Bronchial epithelial cell (primary cell): ENCODE data around the gene BTBD18. TPM values are rescaled to one million over a fixed set of nuclear protein-coding genes. Genes with fewer than 3 reads are reported as not detected.
A peak's percentile ranks its signal among the peaks of the same experiment; 100 is the strongest.
"Not testable (repeated sequence)": the region's sequence is repeated elsewhere in the genome, so short reads cannot be mapped to it uniquely, and the experiment has no call there.

Experiments used
- DNase-seq: peaks from one replicate; pipeline ENCODE4 v3.0.0-alpha.2; 2010; ENCODE audit warnings: low read depth
- FAIRE-seq: peaks from 2 replicates; lab custom pipeline; 2011; peaks lifted over from hg19 to GRCh38; lab: Jason Lieb, UNC
- H3K27me3 ChIP-seq: 2 replicates; pipeline ENCODE4 v1.5.1; 2011; ENCODE audit warnings: low read length; ENCODE audit not compliant: control insufficient read depth, insufficient read depth
- H3K36me3 ChIP-seq: 2 replicates; pipeline ENCODE4 v1.5.1; 2011; ENCODE audit warnings: low read length; ENCODE audit not compliant: control insufficient read depth, insufficient read depth
- H3K4me3 ChIP-seq: 2 replicates; pipeline ENCODE4 v1.5.1; 2011; ENCODE audit warnings: mild to moderate bottlenecking, low read depth, low read length, control low read depth
- total RNA-seq: library from RNA; depleted of rRNA; stranded (reverse); fragments of >200 nt; gene quantifications from 2 replicates; pipeline ENCODE4 v1.2.1, GENCODE V29; 2014
- TF ChIP-seq, protein P1 (sequence below): IDR thresholded peaks from 2 replicates; pipeline ENCODE4 v1.5.1; 2011; ENCODE audit warnings: mild to moderate bottlenecking, moderate library complexity, low read length, control low read depth, inconsistent platforms; ENCODE audit not compliant: insufficient read depth, severe bottlenecking

BTBD18 gene
- total RNA-seq, 1 donor from 2014 or later, result not detected

DNA sequence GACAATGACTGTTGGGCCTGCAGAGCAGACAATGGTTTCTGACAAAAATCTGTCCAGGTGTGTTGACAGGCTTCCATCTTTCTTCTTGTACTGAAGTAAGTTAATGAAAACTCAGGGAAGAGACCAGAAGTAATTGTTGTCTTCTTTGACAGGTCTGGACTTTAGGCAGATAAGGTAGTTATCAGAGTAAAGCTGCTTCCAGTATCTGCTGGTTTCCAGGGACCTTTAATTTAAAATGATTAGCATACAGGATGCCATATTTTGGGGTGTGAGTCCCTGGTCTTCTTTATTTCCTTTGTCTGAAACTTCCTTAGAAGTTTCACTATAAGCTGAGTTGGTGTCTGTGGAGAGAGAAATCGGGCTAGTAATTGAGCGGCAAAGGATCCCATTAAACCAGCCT, 37.8 kb downstream of the BTBD18 start:
- peak overlapping the region; percentile 61 for H3K4me3 ChIP-seq
- FAIRE-seq, result no peak

DNA sequence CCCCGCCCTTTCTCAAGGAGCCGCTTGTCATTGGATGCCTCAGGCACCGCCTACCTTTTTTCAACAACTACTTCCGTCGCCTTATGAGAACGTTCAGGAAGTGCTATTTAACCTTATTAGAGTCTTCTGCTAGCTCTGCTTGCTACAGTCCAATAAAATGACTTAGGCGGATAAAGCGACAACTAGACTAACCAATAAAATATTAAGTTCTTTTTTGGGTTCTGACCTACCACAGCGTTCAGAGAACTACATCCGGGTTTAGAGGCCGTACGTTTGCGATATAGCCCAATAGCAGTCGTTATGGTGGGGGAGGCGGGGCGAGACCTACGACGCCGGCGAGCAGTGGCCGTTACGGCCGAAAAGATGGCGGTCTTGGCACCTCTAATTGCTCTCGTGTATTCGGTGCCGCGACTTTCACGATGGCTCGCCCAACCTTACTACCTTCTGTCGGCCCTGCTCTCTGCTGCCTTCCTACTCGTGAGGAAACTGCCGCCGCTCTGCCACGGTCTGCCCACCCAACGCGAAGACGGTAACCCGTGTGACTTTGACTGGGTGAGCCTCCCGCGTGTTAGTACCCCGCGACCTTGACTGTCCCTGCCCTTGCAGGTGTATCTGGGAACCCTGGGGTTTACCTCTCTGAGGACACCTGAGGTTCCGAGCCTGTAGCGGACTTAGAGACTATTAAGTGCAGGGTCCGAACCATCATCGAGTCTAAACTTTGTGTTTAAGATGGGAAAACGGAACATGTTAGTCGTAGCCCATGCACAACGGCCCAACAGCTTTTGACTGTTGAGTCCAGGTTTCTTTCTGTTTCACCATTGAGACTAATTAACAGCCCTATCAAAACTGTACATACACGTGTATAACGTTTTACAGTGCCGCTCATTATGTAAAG, 39.1 kb downstream of the BTBD18 start, which contains the start of gene TMX2:
TMX2 (plus strand) TSS at position 338 of the 895 bp plus-strand sequence; CDS start at position 364, 26 bp downstream.
- DNase-seq (peak; percentile 99), FAIRE-seq (no peak)
- TF ChIP-seq, protein P1, sequence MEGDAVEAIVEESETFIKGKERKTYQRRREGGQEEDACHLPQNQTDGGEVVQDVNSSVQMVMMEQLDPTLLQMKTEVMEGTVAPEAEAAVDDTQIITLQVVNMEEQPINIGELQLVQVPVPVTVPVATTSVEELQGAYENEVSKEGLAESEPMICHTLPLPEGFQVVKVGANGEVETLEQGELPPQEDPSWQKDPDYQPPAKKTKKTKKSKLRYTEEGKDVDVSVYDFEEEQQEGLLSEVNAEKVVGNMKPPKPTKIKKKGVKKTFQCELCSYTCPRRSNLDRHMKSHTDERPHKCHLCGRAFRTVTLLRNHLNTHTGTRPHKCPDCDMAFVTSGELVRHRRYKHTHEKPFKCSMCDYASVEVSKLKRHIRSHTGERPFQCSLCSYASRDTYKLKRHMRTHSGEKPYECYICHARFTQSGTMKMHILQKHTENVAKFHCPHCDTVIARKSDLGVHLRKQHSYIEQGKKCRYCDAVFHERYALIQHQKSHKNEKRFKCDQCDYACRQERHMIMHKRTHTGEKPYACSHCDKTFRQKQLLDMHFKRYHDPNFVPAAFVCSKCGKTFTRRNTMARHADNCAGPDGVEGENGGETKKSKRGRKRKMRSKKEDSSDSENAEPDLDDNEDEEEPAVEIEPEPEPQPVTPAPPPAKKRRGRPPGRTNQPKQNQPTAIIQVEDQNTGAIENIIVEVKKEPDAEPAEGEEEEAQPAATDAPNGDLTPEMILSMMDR, result no peak
- Histone ChIP-seq H3K4me3 (peak within 1 kb of the TSS; percentile 63), H3K36me3 (no peaks in the 10 kb centered on the region), H3K27me3 (no peaks in the 10 kb centered on the region)

More for the DNA sequence above, 37.8 kb downstream of the BTBD18 start:
- Histone ChIP-seq H3K36me3 (peaks cover 3% of the 10 kb centered on the region), H3K27me3 (no peaks in the 10 kb centered on the region)
- no peak for DNase-seq
- TF ChIP-seq, protein P1, result no peak

DNA sequence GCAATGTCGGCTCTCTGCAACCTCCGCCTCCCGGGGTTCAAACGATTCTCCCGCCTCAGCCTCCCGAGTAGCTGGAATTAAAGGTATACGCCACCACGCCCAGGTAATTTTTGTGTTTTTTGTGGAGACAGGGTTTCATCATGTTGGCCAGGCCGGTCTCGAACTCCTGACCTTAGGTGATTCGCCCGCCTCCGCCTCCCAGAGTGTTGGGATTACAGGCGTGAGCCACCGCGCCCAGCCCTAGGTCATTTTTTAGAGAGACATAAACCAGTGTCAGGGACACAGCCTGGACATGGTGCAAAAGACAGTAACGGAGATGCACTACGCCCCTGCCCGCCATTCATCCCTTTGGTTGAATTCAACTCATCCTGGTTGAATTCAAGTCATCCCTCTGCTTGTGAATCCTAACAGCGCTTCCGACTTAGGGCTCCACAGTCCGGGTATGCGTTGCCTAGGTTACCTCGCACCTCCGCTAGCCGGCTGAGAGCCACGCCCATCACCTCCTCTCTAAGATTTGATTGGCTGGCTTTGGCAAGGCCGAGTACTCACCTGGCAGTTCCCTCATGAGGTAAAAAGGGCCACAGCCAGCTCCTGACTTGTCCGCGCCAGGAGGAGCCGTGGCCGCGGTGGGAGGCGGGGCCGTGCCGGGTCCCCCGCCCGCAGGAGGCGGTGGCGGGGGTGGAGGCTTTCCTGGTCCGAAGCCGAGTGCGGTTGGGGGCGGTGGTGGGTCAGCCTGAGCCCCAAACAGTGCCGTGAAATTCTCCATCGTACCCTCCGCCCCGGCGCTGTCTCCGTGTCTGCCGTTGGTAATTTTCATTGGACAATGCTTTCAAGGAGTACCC, 40.0 kb downstream of the BTBD18 start, which contains the start of gene MED19:
MED19 (minus strand) TSS at position 802 of the 842 bp plus-strand sequence; CDS start at position 766, 36 bp downstream.
- H3K36me3 ChIP-seq, result no peaks in the 10 kb centered on the region
- H3K27me3 ChIP-seq, result no peaks in the 10 kb centered on the region
- H3K4me3 ChIP-seq, result peak within 1 kb of the TSS; percentile 63
- TF ChIP-seq, protein P1, result no peak
- FAIRE-seq, result no peak
- DNase-seq, result peak; percentile 98

DNA sequence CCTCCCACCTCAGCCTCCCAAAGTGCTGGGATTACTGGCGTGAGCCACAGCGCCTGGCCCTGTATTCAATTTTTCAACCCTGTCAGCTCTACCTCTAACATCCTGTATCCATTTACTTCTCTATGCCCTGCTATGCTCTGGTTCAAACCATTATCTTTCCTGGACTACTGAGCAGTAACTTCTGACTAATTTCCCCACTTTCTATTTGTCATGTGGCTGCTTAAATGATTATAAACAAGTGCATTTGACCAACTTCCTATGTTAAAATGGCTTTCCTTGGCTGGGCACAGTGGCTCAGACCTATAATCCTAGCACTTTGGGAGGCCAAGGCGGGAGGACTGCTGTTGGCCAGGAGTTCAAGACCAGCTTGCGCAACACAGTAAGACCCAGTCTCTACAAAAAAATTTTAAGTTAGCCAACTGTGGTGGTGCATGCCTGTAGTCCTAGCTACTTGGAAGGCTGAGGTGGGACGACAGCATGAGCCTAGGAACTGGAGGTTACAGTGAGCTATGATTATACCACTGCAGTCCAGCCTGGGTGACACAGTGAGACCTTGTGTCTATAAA, 41.7 kb downstream of the BTBD18 start:
- FAIRE-seq, result no peak
- Histone ChIP-seq H3K27me3 (no peaks in the 10 kb centered on the region), H3K36me3 (peaks cover under 1% of the 10 kb centered on the region), H3K4me3 (no peak overlapping the region)
- TF ChIP-seq, protein P1, result no peak
- no peak for DNase-seq

DNA sequence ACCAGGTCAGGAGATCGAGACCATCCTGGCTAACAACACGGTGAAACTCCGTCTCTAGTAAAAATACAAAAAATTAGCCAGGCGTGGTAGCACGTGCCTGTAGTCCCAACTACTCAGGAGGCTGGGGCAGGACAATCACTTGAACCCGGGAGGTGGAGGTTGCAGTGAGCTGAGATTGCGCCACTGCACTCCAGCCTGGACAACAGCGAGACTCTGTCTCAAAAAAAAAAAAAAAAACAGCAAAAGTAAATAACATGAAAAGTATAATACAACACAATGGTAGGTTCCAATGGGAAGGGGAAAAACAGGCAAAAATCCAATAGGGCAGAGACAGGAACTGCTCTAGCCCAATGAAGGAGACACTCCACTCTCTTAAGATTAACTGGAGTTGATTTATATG, 46.2 kb downstream of the BTBD18 start:
- not testable (repeated sequence) for H3K36me3 ChIP-seq, DNase-seq, FAIRE-seq, H3K27me3 ChIP-seq, H3K4me3 ChIP-seq
